NCI-H2196 (cell line): ENCODE results near the gene KRT17.
"Not testable (repeated sequence)": the region's sequence is repeated elsewhere in the genome, so short reads cannot be mapped to it uniquely, and the experiment has no call there.

Experiments
- DNase-seq: peaks from one replicate; lab custom pipeline; 2025; ENCODE audit not compliant: unreplicated experiment; lab: John Stamatoyannopoulos, UW

Gene KRT17

GRCh38 chr17:41621435-41621817, 2.9 kb downstream of the KRT17 start:
- DNase-seq: not testable (repeated sequence)

GRCh38 chr17:41620583-41621434, 3.6 kb downstream of the KRT17 start:
- DNase-seq: no peak

- DNase-seq: not testable (repeated sequence)
These were observed 4.3 kb downstream of the KRT17 start for GRCh38 chr17:41619927-41620582.

DNA sequence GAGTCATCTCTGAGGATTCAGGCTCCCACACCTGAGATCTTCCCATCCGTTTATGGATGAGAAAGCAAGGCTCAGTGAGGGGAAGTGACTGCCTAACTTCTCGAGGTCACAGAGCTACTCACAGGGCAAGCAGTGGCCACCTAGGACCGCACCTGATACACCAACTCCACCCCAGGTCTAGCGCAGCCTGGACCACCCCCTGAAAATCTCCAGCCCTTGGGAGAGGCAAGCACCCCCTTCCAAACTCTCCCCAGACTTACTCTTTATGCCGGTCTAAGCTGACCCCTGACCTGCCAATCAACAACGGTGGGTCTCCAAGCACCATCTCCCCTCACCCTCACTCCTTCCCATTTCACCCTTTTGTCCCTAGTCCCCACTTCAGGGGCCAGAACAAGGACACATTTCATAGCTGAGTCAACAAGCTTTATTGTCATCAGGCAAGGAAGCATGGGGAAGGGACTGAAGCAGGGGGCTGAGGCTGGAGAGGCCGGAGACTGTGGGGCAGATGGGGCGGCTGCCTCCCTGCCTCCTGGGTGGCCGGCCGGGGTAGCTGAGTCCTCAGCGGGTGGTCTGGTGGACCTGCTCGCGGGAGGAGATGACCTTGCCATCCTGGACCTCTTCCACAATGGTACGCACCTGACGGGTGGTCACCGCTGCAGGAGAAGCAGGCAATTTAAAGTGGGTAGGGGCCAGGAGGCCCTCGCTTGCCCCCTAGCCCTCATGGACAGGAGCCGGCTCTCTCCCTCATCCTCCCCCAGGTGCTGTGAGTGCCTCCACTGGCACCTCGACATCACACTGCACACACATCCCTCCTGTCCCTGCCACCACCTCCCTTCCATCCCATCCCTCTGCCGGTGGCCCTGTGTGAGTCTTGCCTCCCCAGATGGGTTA, 5.1 kb downstream of the KRT17 start:
- no peak for DNase-seq

GRCh38 chr17:41618341-41619035, 5.9 kb downstream of the KRT17 start:
- DNase-seq: no peak

DNA sequence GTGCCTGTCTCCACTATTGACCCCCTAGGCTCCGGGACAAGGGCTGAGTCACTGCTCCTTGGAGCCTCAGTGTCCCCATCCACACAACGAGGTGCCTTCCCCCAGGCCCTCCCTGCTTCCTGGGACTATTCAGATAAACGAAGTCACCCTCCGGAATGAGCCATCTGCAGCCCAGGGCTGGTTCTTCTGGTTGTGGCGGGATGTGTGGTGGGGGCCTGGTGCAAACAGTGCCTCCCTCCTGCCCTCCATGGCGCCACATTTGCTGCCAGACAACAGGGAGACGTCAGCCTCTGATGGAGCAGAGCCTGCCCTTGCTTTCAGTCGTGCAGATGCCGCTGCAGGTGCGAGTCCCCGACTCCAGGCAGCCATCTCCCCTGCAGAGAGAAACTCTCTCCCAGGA, 6.7 kb downstream of the KRT17 start:
- DNase-seq: no peak

GRCh38 chr17:41617136-41617535, 7.2 kb downstream of the KRT17 start:
- no peak for DNase-seq

DNA sequence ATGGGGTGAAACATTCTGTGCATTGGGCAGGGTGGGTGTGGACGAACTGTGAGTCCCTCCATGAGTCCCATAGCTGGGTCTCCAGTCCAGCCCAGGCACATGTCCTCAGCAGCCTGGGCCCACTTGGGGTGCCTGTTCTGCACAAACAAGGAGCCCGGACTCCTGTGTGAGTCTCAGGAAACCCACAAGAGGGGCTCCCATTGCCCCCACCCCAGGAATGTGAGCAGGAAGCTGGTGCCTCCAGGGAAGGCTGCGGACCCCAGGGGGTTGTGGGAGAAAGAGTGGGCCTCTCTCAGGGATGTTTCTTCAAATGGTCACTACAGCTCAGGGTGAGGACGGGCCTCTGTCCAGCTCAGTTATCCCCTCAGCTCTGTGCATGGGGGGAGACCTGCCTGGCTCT, 7.9 kb downstream of the KRT17 start:
- not testable (repeated sequence) for DNase-seq

- peak; percentile 54 for DNase-seq
These were observed 8.9 kb downstream of the KRT17 start for GRCh38 chr17:41615454-41615853.

- not testable (repeated sequence) for DNase-seq
These were observed 9.6 kb downstream of the KRT17 start for GRCh38 chr17:41614767-41615166.

DNA sequence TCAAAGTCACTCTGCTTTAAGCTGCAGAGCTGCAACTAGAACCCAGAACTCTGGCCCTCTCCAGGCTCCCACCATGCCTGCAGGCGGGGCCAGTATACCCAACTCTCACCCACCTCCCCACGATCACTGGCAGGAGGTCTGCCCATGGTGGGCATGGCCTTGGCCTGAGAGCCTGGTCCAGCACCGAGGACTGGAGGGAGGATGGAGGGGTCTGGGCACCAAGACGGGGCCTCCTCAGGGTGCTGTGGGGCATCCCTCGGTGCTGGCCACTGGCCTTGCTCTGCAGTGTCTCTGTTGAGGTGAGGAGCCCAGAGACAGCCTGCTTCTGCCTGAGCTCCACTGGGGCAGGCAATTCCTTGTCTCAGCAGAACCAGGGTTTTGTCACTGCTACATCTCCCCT, 10.3 kb downstream of the KRT17 start:
- DNase-seq: no peak

DNA sequence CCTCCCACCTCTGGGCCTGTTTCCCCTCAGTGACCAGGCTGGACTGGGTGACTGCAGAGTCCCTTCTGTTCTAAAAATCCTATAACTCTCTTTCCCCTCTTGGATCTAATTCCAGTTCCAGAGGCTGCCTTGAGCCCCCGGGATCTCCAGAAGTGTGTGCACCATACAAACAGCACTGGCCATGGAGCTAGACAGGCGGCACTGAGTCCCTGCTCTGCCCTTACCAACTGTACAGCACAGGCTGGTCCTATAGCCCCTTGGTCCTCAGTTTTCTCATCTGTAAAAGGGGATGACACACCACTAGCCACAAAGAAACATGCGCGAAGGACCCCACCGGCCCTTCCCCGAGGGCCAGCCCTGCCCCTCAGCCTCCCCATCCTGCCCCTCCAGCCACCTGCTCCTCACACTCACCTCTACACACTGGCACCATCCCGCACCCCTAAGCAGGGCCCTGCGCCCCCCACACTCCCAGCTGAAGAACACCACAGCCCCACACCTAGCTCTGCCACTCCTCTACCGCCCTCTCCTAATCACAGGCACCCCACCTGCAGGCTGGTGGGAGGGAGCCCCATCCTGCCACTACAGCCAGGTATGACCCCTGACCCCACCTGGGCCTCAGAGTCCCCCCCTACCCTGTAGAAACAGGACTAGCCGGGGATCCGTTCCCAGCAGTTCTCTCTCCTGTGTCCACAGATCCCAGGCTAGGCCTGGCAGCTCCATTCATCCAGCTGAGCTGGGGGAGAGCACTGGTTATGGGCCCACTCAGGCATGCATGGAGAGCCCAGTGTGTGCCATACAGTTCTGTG, 10.9 kb downstream of the KRT17 start:
- no peak for DNase-seq

GRCh38 chr17:41612376-41613160, 11.8 kb downstream of the KRT17 start, which contains the start of gene KRT16:
Gene KRT16 (minus strand): TSS chr17:41612767. CDS start chr17:41612688, 79 bp downstream.
- DNase-seq: not testable (repeated sequence)

DNA sequence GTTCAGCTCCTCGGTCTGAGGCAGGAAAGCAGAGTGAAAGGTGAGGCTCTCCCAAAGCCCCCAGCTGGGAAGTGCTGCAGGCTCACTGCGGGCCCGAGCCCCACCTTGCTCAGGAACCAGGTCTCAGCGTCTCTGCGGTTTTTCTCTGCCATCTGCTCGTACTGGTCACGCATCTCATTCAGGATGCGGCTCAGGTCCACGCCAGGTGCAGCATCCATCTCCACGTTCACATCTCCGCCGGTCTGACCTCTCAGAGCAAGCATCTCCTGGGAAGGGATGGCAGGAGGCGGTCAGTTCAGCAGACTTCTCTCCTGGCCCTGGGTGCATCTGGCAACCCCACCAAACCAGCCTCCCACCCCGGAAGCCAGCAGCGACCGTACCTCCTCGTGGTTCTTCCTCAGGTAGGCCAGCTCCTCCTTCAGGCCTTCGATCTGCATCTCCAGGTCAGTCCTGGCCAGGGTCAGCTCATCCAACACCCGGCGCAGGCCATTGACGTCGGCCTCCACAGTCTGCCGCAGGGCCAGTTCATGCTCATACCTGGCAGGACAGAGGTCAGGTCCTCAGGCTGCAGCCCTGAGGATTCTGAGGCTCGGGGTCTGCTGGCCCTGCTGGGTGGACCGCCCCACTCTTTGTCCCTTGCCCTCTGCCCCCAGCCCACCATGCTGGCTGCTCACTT, 13.3 kb downstream of the KRT17 start:
- no peak for DNase-seq

DNA sequence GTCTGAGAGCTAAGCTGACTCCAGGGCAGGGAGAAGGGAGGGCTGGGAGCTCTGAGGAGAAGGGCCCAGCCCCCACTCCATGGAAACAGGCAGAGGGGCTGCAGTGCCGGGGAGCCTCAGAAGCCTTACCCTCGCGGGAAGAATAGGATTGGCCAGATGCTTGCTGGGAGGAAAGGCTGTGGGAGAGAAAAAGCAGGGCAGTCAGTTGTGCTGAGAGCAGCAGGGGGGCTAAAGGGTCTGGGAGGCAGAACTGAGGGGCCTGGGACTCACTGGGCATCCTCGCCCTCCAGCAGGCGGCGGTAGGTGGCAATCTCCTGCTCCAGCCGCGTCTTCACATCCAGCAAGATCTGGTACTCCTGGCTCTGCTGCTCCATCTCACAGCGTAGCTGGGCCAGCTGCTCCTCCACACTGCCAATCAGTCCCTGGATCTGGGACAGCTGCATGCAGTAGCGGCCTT, 14.3 kb downstream of the KRT17 start:
- not testable (repeated sequence) for DNase-seq

DNA sequence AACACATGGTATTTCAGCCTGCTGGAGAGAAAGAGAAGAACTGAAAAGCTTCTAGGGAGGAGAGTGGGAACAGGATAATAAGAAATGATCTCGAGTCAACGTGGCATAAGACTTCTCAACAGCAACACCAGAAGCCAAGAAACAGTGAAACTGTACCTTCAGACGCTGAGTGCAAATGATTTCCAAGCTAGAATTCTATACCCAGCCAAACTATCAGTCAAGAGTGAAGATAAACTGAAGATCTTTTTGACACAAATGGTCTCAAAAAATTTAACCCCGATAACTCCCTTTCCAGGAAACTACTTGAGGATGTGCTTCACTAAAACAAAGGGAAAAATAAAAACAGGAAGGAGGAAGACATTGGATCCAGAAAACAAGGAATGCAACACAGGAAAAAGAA, 17.4 kb downstream of the KRT17 start:
- not testable (repeated sequence) for DNase-seq

GRCh38 chr17:41602524-41602923, 21.9 kb downstream of the KRT17 start:
- DNase-seq: no peak

GRCh38 chr17:41600318-41600717, 24.1 kb downstream of the KRT17 start:
- no peak for DNase-seq
